Ovary (tissue), 3 donors: ENCODE data around the gene LIN37.

Experiments
- CTCF ChIP-seq, 3 donors: fragments of 450-650 bp in 2 of 3; fragments of 200-600 bp in 1 of 3; IDR thresholded peaks; one replicate each; pipeline versions ENCODE4 v1.5.1 to v1.8.0; 2016 to 2022; ENCODE audit warnings: antibody characterized with exemption in 3 of 3, mild to moderate bottlenecking in 1 of 3
- EP300 ChIP-seq: sonication (generic); formaldehyde crosslinking; IDR thresholded peaks from one replicate; pipeline ENCODE4 v1.6.1; 2017; ENCODE audit warnings: antibody characterized with exemption
- POLR2A ChIP-seq: fragments of 450-650 bp; IDR thresholded peaks from one replicate; pipeline ENCODE4 v1.6.1; 2017; ENCODE audit warnings: antibody characterized with exemption, mild to moderate bottlenecking, moderate library complexity
- donor health status: DM: no; HTN: no; CAD: no.

GRCh38 chr19:35793381-35794165 lies 45.2 kb downstream of the LIN37 start:
- TF ChIP-seq EP300 (no peak), CTCF (IDR thresholded peaks at IDR 0.05) (no peak), POLR2A (no peak)
